Activated naive CD8-positive, alpha-beta T cell (primary cell): Measurements from ENCODE around the gene LRRC61.

Experiments
- H3K27ac Mint-ChIP-seq: one replicate; pipeline ENCODE4 v1.8.0; 2021; ENCODE audit warnings: mixed read lengths
- H3K27me3 Mint-ChIP-seq: one replicate; pipeline ENCODE4 v1.8.0; 2021; ENCODE audit warnings: mixed read lengths
- H3K36me3 Mint-ChIP-seq: one replicate; pipeline ENCODE4 v1.8.0; 2021; ENCODE audit warnings: mixed read lengths
- H3K4me1 Mint-ChIP-seq: one replicate; pipeline ENCODE4 v1.8.0; 2021; ENCODE audit warnings: low read depth, mixed read lengths
- H3K4me3 Mint-ChIP-seq: one replicate; pipeline ENCODE4 v1.8.0; 2021; ENCODE audit warnings: mild to moderate bottlenecking, mixed read lengths
- H3K9me3 Mint-ChIP-seq: one replicate; pipeline ENCODE4 v1.8.0; 2021; ENCODE audit warnings: low read depth, mixed read lengths

The LRRC61 gene

GRCh38 chr7:150363370-150363769 is 40.2 kb downstream of the LRRC61 start:
- H3K4me1 Mint-ChIP-seq, result peaks cover 55% of the 10 kb centered on the region
- no peaks in the 10 kb centered on the region for H3K27me3 Mint-ChIP-seq
- H3K27ac Mint-ChIP-seq, result no peak overlapping the region
- H3K36me3 Mint-ChIP-seq, result no peaks in the 10 kb centered on the region
- no peaks in the 10 kb centered on the region for H3K9me3 Mint-ChIP-seq
- no peak overlapping the region for H3K4me3 Mint-ChIP-seq

- no peaks in the 10 kb centered on the region for H3K27me3 Mint-ChIP-seq
- no peak overlapping the region for H3K4me3 Mint-ChIP-seq
- H3K9me3 Mint-ChIP-seq, result no peaks in the 10 kb centered on the region
- peak overlapping the region; percentile 34 for H3K27ac Mint-ChIP-seq
- peaks cover 50% of the 10 kb centered on the region for H3K4me1 Mint-ChIP-seq
- H3K36me3 Mint-ChIP-seq, result no peaks in the 10 kb centered on the region
Measured at GRCh38 chr7:150363872-150364271, 40.7 kb downstream of the LRRC61 start.

- H3K9me3 Mint-ChIP-seq, result no peaks in the 10 kb centered on the region
- peak overlapping the region; percentile 61 for H3K27ac Mint-ChIP-seq
- H3K27me3 Mint-ChIP-seq, result no peaks in the 10 kb centered on the region
- H3K4me3 Mint-ChIP-seq, result no peak overlapping the region
- H3K36me3 Mint-ChIP-seq, result no peaks in the 10 kb centered on the region
- peaks cover 47% of the 10 kb centered on the region for H3K4me1 Mint-ChIP-seq
Measured at GRCh38 chr7:150365194-150365593, 42.0 kb downstream of the LRRC61 start.

DNA sequence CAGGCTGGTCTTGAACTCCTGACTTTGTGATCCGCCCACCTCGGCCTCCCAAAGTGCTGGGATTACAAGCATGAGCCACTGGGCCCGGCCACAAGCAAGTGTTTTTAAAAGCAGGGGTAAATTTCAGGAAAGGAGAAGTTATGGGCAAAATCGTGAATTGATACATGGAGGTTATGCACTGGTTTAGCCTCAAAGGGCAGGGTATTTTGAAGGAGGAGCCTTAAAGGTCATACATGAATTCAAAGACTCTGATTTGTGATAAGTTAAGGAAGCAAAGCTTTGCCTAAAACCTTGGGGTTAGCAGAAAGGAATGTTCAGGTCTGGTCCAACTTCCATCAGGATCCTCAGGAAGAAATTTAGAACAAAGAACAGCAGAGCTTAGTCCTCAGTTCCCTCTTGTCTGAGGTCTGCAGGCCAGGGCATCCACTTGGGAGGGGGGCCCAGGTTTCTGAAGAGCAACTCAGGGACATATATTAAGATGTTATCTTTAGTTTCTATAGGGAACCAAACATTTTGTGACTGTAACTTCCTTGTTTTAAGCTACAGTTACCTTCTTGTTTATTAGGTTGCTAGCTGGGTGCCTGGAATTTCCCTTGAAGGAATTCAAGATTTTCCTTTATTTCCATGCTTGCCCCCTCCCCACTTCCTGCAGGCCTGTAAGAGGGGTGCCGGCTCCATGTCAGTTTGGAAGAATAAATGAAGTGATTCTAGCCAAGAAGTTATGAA is 42.7 kb downstream of the LRRC61 start:
- H3K4me3 Mint-ChIP-seq, result no peak overlapping the region
- H3K9me3 Mint-ChIP-seq, result no peaks in the 10 kb centered on the region
- peak overlapping the region; percentile 75 for H3K27ac Mint-ChIP-seq
- H3K27me3 Mint-ChIP-seq, result no peaks in the 10 kb centered on the region
- no peaks in the 10 kb centered on the region for H3K36me3 Mint-ChIP-seq
- peaks cover 52% of the 10 kb centered on the region for H3K4me1 Mint-ChIP-seq

- Mint-ChIP-seq H3K9me3 (no peaks in the 10 kb centered on the region), H3K36me3 (no peaks in the 10 kb centered on the region), H3K4me3 (peak overlapping the region; percentile 96), H3K27me3 (no peaks in the 10 kb centered on the region), H3K27ac (peak overlapping the region; percentile 100), H3K4me1 (peaks cover 47% of the 10 kb centered on the region)
Measured at GRCh38 chr7:150367677-150368095, 44.5 kb downstream of the LRRC61 start.

GRCh38 chr7:150368096-150368883 is 45.1 kb downstream of the LRRC61 start, which contains the start of gene REPIN1:
Gene REPIN1, plus strand, starts transcription at chr7:150368822. Its CDS starts 890 bp downstream, at chr7:150369712.
- H3K4me1 Mint-ChIP-seq, result peaks cover 51% of the 10 kb centered on the region
- H3K27me3 Mint-ChIP-seq, result no peaks in the 10 kb centered on the region
- peak within 1 kb of the TSS; percentile 100 for H3K27ac Mint-ChIP-seq
- H3K36me3 Mint-ChIP-seq, result no peaks in the 10 kb centered on the region
- peak within 1 kb of the TSS; percentile 96 for H3K4me3 Mint-ChIP-seq
- H3K9me3 Mint-ChIP-seq, result no peaks in the 10 kb centered on the region

DNA sequence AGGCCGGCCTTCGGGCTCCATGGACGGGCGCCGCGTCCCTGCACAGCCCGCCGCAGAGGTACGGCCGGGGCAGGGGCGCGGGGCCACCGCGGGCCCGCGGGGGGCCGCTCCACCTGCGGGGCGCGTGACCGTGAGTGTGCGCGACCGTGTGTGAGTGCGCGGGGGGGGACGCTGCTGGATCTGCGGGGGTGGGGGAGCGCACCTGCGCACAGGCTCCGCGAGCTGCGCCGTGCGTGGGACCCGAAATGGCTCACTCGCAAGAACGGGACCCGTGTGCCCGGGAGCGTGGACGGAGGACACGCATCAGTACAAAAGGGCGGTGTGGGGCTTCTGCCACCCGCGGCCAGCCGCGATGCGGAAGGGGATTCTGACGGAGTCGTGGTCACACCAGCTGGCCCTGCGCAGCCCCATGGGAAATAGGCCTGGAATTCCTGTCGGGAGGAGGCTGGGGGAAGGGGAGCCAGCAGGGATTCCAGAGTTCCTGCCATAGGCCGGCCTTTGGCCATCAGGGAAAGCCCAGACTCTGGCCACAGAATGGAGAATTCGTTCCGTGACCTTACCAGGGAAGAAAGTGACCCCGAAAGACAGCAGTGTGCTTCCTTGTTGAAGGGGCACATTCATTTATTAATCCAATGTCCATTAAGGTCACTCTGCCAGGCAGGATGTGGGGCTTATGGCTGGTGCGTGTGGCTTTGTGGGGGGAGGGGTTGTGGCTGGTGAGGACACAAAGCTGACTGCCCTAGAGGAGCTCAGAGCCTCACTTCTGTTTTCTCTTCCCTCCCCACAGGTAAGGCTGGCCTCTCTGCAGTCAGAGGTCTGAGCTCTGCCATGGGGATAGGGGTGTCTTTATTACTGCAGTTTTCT is 46.0 kb downstream of the LRRC61 start:
- H3K36me3 Mint-ChIP-seq, result no peaks in the 10 kb centered on the region
- no peaks in the 10 kb centered on the region for H3K27me3 Mint-ChIP-seq
- H3K9me3 Mint-ChIP-seq, result no peaks in the 10 kb centered on the region
- peak overlapping the region; percentile 94 for H3K27ac Mint-ChIP-seq
- H3K4me3 Mint-ChIP-seq, result peak overlapping the region; percentile 92
- H3K4me1 Mint-ChIP-seq, result peaks cover 53% of the 10 kb centered on the region

DNA sequence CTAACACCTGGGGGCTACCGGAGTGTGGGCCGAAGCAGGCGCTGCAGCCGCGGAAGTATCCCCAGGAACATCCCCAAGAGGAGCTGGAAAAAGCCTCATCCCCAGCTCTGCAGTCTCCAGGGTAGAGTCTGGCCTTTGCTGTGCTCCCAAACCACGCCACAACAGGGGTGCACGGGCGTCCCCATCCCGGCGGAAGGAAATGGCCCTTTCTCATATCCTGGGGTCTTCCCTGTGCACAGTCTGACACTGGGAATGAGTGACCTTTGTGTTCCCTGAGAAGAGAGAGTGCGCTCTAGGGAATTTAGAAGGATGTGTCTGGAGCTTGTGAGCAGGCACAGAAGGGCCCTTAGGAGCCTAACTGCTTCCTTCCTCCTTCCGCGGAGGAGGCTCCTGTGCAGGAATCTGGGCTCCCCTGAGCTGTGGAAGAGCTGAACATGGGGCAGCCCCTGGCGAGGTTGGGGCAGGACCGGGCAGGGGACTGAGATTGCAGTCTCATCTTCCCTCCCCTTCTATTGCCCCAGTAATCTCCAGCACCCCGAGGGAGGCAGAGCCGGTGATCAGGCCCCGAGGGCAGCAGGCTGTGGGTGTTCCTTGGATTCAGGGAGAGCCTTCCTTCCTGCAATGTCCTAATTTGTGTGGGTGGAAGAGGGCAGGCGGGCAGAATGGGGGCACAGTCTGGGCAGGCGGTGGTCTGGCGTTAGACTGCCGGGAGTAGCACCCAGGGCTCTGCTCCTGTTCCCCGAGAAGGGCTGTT is 46.8 kb downstream of the LRRC61 start:
- peak overlapping the region; percentile 92 for H3K4me3 Mint-ChIP-seq

DNA sequence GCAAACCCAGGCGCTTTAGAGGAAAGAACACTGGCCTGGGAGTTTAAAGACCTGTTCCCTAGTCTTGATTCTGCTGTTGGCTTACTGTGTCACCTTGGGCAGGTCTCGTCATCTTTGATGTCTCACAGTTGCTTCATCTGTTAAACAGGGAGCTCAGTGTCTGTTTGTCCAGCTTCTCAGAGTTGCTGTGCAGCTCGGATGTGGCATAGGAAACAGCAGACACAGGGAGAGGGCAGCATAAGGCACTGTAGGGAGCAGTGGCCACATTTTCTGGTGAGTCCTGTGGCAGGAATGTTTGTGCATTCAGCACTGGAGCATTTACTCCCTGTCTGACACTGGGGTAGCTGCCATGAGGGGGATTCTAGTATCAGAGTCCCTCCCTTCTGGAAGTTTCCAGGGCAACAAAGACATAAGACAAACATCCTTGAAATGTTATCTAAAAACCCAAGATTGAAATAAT is 47.5 kb downstream of the LRRC61 start:
- Mint-ChIP-seq H3K4me3 (peak overlapping the region; percentile 92), H3K4me1 (peaks cover 56% of the 10 kb centered on the region)

More for the DNA sequence above, 46.8 kb downstream of the LRRC61 start:
- Mint-ChIP-seq H3K9me3 (no peaks in the 10 kb centered on the region), H3K27ac (peak overlapping the region; percentile 94), H3K4me1 (peaks cover 56% of the 10 kb centered on the region), H3K36me3 (no peaks in the 10 kb centered on the region), H3K27me3 (no peaks in the 10 kb centered on the region)

GRCh38 chr7:150371131-150371995 is 48.2 kb downstream of the LRRC61 start:
- no peaks in the 10 kb centered on the region for H3K36me3 Mint-ChIP-seq
- H3K27ac Mint-ChIP-seq, result peak overlapping the region; percentile 94
- H3K9me3 Mint-ChIP-seq, result no peaks in the 10 kb centered on the region
- no peaks in the 10 kb centered on the region for H3K27me3 Mint-ChIP-seq
- H3K4me1 Mint-ChIP-seq, result peaks cover 56% of the 10 kb centered on the region
- peak overlapping the region; percentile 92 for H3K4me3 Mint-ChIP-seq

More for the DNA sequence above, 47.5 kb downstream of the LRRC61 start:
- H3K27me3 Mint-ChIP-seq, result no peaks in the 10 kb centered on the region
- no peaks in the 10 kb centered on the region for H3K36me3 Mint-ChIP-seq
- H3K9me3 Mint-ChIP-seq, result no peaks in the 10 kb centered on the region
- peak overlapping the region; percentile 94 for H3K27ac Mint-ChIP-seq

GRCh38 chr7:150371996-150372270 is 48.8 kb downstream of the LRRC61 start:
- Mint-ChIP-seq H3K27me3 (no peaks in the 10 kb centered on the region), H3K27ac (no peak overlapping the region), H3K36me3 (no peaks in the 10 kb centered on the region), H3K9me3 (no peaks in the 10 kb centered on the region), H3K4me3 (no peak overlapping the region), H3K4me1 (peaks cover 60% of the 10 kb centered on the region)

- no peaks in the 10 kb centered on the region for H3K36me3 Mint-ChIP-seq
- H3K4me1 Mint-ChIP-seq, result peaks cover 63% of the 10 kb centered on the region
- H3K4me3 Mint-ChIP-seq, result no peak overlapping the region
- H3K27me3 Mint-ChIP-seq, result no peaks in the 10 kb centered on the region
- H3K9me3 Mint-ChIP-seq, result no peaks in the 10 kb centered on the region
- peak overlapping the region; percentile 54 for H3K27ac Mint-ChIP-seq
Measured at GRCh38 chr7:150372271-150373048, 49.3 kb downstream of the LRRC61 start.
